Measurements from ENCODE around the gene OSTM1. TPM values are rescaled to one million over a fixed set of nuclear protein-coding genes. Genes with fewer than 3 reads are reported as not detected.

OSTM1 gene
- total RNA-seq, 6 experiments from 2014 or later = 13.1 to 31.6 (median 19.7) TPM

- no peaks in the 10 kb centered on the region for H3K9me3 ChIP-seq
- H3K27ac ChIP-seq = no peak overlapping the region
- no peaks in the 10 kb centered on the region for H3K36me3 ChIP-seq
- no peak for TF ChIP-seq POLR2A (IDR thresholded peaks at IDR 0.05)
- TF ChIP-seq, protein P1, sequence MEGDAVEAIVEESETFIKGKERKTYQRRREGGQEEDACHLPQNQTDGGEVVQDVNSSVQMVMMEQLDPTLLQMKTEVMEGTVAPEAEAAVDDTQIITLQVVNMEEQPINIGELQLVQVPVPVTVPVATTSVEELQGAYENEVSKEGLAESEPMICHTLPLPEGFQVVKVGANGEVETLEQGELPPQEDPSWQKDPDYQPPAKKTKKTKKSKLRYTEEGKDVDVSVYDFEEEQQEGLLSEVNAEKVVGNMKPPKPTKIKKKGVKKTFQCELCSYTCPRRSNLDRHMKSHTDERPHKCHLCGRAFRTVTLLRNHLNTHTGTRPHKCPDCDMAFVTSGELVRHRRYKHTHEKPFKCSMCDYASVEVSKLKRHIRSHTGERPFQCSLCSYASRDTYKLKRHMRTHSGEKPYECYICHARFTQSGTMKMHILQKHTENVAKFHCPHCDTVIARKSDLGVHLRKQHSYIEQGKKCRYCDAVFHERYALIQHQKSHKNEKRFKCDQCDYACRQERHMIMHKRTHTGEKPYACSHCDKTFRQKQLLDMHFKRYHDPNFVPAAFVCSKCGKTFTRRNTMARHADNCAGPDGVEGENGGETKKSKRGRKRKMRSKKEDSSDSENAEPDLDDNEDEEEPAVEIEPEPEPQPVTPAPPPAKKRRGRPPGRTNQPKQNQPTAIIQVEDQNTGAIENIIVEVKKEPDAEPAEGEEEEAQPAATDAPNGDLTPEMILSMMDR (IDR thresholded peaks at IDR 0.05) = no peak
- H3K4me3 ChIP-seq = no peak overlapping the region
- DNase-seq (no peak), ATAC-seq (no peak)
- no peaks in the 10 kb centered on the region for H3K4me1 ChIP-seq
- intact Hi-C loops (cut with DNase I) = no loop called here
- 82% methylated on average over 1 of the region's 1 CpG for WGBS (ENCODE audit: insufficient coverage, low coverage, low lambda C conversion rate, missing lambda C conversion rate)
- H3K27me3 ChIP-seq = no peaks in the 10 kb centered on the region
Observed at GRCh38 chr6:108097882-108098281, 23.3 kb upstream of the OSTM1 start.

DNA sequence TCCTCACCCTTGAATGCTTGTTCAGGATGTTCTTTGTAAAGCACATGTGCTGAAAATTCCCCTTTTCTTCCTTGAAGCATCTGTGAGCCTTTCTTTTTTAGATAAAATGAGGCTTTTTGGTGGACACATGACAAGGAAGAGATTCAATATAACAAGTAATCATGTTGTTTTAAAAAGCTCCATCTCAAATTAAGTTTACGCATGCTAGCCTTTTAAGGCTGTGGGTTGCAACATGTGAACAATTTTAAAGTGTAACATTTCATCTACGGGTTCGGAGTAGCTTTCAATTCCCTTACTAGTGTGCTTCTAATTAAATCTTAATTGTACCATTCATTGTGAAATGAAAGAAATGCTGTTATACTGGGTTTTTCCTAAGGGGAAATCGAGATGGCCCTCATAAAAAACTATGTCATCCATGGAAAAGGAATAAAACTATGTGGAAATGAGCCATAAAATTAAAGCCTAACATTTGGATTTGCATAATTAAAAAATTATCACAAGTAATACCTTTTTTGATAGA, 19.3 kb upstream of the OSTM1 start:
- no peak for ATAC-seq
- no peaks in the 10 kb centered on the region for H3K27me3 ChIP-seq
- no peak for TF ChIP-seq POLR2A (IDR thresholded peaks at IDR 0.05)
- TF ChIP-seq, protein P1 (IDR thresholded peaks at IDR 0.05) = no peak
- H3K36me3 ChIP-seq = no peaks in the 10 kb centered on the region
- no peaks in the 10 kb centered on the region for H3K4me1 ChIP-seq
- WGBS (ENCODE audit: insufficient coverage, low coverage, low lambda C conversion rate, missing lambda C conversion rate) = 82% methylated on average over 4 of the region's 4 CpGs
- intact Hi-C loops (cut with DNase I) = no loop called here
- no peak overlapping the region for H3K4me3 ChIP-seq
- no peaks in the 10 kb centered on the region for H3K9me3 ChIP-seq
- no peak for DNase-seq
- no peak overlapping the region for H3K27ac ChIP-seq

- no peak for DNase-seq
- no peak for ATAC-seq
- no peak overlapping the region for H3K4me3 ChIP-seq
- H3K27me3 ChIP-seq = no peaks in the 10 kb centered on the region
- intact Hi-C loops (cut with DNase I) = no loop called here
- H3K9me3 ChIP-seq = no peaks in the 10 kb centered on the region
- TF ChIP-seq, protein P1 (IDR thresholded peaks at IDR 0.05) = no peak
- TF ChIP-seq POLR2A (IDR thresholded peaks at IDR 0.05) = no peak
- H3K36me3 ChIP-seq = no peaks in the 10 kb centered on the region
- no peak overlapping the region for H3K27ac ChIP-seq
- no peaks in the 10 kb centered on the region for H3K4me1 ChIP-seq
Observed at GRCh38 chr6:108091288-108091687, 16.7 kb upstream of the OSTM1 start.

- H3K4me3 ChIP-seq = no peak overlapping the region
- ATAC-seq (no peak), DNase-seq (no peak)
- no peak overlapping the region for H3K27ac ChIP-seq
- no peaks in the 10 kb centered on the region for H3K9me3 ChIP-seq
- no peaks in the 10 kb centered on the region for H3K27me3 ChIP-seq
- H3K36me3 ChIP-seq = no peaks in the 10 kb centered on the region
- no peaks in the 10 kb centered on the region for H3K4me1 ChIP-seq
- intact Hi-C loops (cut with DNase I) = no loop called here
- WGBS (ENCODE audit: insufficient coverage, low coverage, low lambda C conversion rate, missing lambda C conversion rate) = 85% methylated on average over 5 of the region's 5 CpGs
- TF ChIP-seq POLR2A (IDR thresholded peaks at IDR 0.05) = no peak
- TF ChIP-seq, protein P1 (IDR thresholded peaks at IDR 0.05) = no peak
Observed at GRCh38 chr6:108083349-108083748, 8.8 kb upstream of the OSTM1 start.

DNA sequence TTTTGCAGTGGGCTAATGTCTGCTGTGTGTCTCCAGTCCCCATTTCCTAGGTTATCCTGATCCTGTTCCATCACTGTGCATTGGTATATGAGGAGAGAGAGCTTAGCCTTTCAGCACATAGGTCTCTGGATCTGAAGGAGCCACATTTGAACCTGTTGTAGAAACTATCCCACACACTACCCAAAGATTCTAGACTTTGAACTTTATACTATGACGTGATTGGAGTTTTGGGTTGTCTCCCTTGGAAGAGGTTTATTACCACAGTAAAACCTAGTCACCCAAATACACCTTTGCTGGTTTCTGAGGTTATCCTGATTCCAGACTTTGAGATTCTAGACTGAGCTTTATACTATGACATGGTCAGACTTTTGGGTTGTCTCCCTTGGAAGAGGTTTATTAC, 8.0 kb upstream of the OSTM1 start:
- WGBS (ENCODE audit: insufficient coverage, low coverage, low lambda C conversion rate, missing lambda C conversion rate) = 45% methylated on average over 1 of the region's 1 CpG
- no peaks in the 10 kb centered on the region for H3K9me3 ChIP-seq
- no peak overlapping the region for H3K4me3 ChIP-seq
- intact Hi-C loops (cut with DNase I) = no loop called here
- no peak for TF ChIP-seq POLR2A (IDR thresholded peaks at IDR 0.05)
- TF ChIP-seq, protein P1 (IDR thresholded peaks at IDR 0.05) = no peak
- H3K27me3 ChIP-seq = no peaks in the 10 kb centered on the region
- H3K27ac ChIP-seq = no peak overlapping the region
- no peaks in the 10 kb centered on the region for H3K4me1 ChIP-seq
- ATAC-seq (peak; percentile 19 to 85 (median 48)), DNase-seq (no peak)
- H3K36me3 ChIP-seq = no peaks in the 10 kb centered on the region
